Measurements from ENCODE around the gene STK26. TPM values are rescaled to one million over a fixed set of nuclear protein-coding genes. Genes with fewer than 3 reads are reported as not detected.

The STK26 gene
- total and polyA plus RNA-seq, 2 donors (not counting 3 experiments of a cell fraction or from before 2014, with no cell fraction given) = 0.87 to 3.7 TPM

GRCh38 chrX:132115792-132116191 lies 92.7 kb downstream of the STK26 start:
- Histone ChIP-seq H3K36me3 (ENCODE audit: control insufficient read depth in 2 of 2, extremely low read depth in 1 of 2, insufficient read depth in 2 of 2, low read length in 2 of 2) (no peaks in the 10 kb centered on the region), H3K9me3 (replicated peaks; ENCODE audit: control insufficient read depth, insufficient read depth, low read length) (no peaks in the 10 kb centered on the region), H3K4me3 (replicated peaks in 1 of 3; ENCODE audit: insufficient read depth in 1 of 3, low read depth in 1 of 3, low read length in 3 of 3) (no peak overlapping the region), H3K4me2 (ENCODE audit: insufficient read depth, low read length) (no peak overlapping the region), H3K9ac (replicated peaks; ENCODE audit: extremely low read depth, insufficient read depth, low read length) (no peak overlapping the region), H3K27me3 (ENCODE audit: control insufficient read depth in 2 of 2, insufficient read depth in 2 of 2, low read length in 2 of 2) (no peaks in the 10 kb centered on the region), H4K20me1 (replicated peaks; ENCODE audit: control insufficient read depth, extremely low read depth, insufficient read depth, low read length) (no peaks in the 10 kb centered on the region), H3K27ac (ENCODE audit: insufficient read depth, low read depth, low read length) (no peak overlapping the region), H3K79me2 (ENCODE audit: control insufficient read depth, insufficient read depth, low read length) (no peaks in the 10 kb centered on the region), H2AFZ (ENCODE audit: low read depth, low read length) (no peak overlapping the region), H3K9me1 (replicated peaks; ENCODE audit: control insufficient read depth, extremely low read depth, insufficient read depth, low read length) (no peaks in the 10 kb centered on the region), H3K4me1 (ENCODE audit: control insufficient read depth, extremely low read depth, insufficient read depth, low read length) (no peaks in the 10 kb centered on the region)
- peak; percentile 38 for FAIRE-seq
- ChIA-PET CTCF (interaction anchor here (1.2 kb wide), 1 partner anchor 10 kb away, joined by 3 read pairs; no protein-coding TSS in a partner anchor), POLR2A (no interaction called here)
- intact Hi-C loops (cut with micrococcal nuclease) = no loop called here
- TF ChIP-seq MYC (IDR thresholded peaks at IDR 0.05; ENCODE audit: low read depth, low read length) (no peak), JUN (IDR thresholded peaks at IDR 0.05; ENCODE audit: borderline replicate concordance, insufficient read depth, insufficient read length, low read depth) (no peak), FOS (IDR thresholded peaks at IDR 0.05; ENCODE audit: borderline replicate concordance, insufficient read depth, low read length) (no peak), CTCF (IDR thresholded peaks at IDR 0.05; ENCODE audit: extremely low read depth in 1 of 2, insufficient read depth in 1 of 2, low read depth in 1 of 2, low read length in 2 of 2) (no peak), MAX (IDR thresholded peaks at IDR 0.05; ENCODE audit: insufficient read depth, insufficient read length) (no peak), GATA2 (IDR thresholded peaks at IDR 0.05; ENCODE audit: insufficient read depth, insufficient read length, low read depth, low read length) (no peak), EZH2 (IDR thresholded peaks at IDR 0.05; ENCODE audit: borderline replicate concordance, low read depth, low read length, severe bottlenecking) (no peak), POLR2AphosphoS5 (IDR thresholded peaks at IDR 0.05; ENCODE audit: insufficient read depth, low read depth, low read length) (no peak), POLR2A (IDR thresholded peaks at IDR 0.05; ENCODE audit: low read depth, low read length) (no peak)
- DNase-seq (ENCODE audit: low read depth, low spot score) = no peak
- BruUV-seq (replicated peaks) = no TSS peak
- dilution Hi-C loops (cut with MboI; ENCODE audit: extremely low pct_ligation_motif_present, low sequenced_read_pairs) = no loop called here

All from endothelial cell of umbilical vein (primary cell).